Measurements from ENCODE around the gene ANAPC2.
A peak's percentile ranks its signal among the peaks of the same experiment; 100 is the strongest.

ANAPC2 gene

GRCh38 chr9:137174722-137175293 is 13.6 kb downstream of the ANAPC2 start:
- no peak for DNase-seq (ENCODE audit: low spot score)

- DNase-seq (ENCODE audit: low spot score), result no peak
Observed at GRCh38 chr9:137173796-137174664, 14.3 kb downstream of the ANAPC2 start.

GRCh38 chr9:137172901-137173795 is 15.2 kb downstream of the ANAPC2 start:
- DNase-seq (ENCODE audit: low spot score), result no peak

GRCh38 chr9:137171149-137171900 is 17.0 kb downstream of the ANAPC2 start:
- DNase-seq (ENCODE audit: low spot score), result no peak

- DNase-seq (ENCODE audit: low spot score), result no peak
Observed at GRCh38 chr9:137170486-137171148, 17.7 kb downstream of the ANAPC2 start.

GRCh38 chr9:137169896-137170358 is 18.4 kb downstream of the ANAPC2 start, which contains the start of gene LRRC26:
TSS of gene LRRC26 (minus strand) at chr9:137170051. CDS start at chr9:137169943, 108 bp downstream.
- DNase-seq (ENCODE audit: low spot score), result no peak

- peak; percentile 85 for DNase-seq (ENCODE audit: low spot score)
Observed at GRCh38 chr9:137168904-137169856, 19.2 kb downstream of the ANAPC2 start.

GRCh38 chr9:137168573-137168903 is 19.8 kb downstream of the ANAPC2 start:
- no peak for DNase-seq (ENCODE audit: low spot score)

- peak; percentile 84 for DNase-seq (ENCODE audit: low spot score)
Observed at GRCh38 chr9:137167747-137168572, 20.4 kb downstream of the ANAPC2 start.

GRCh38 chr9:137167277-137167746 is 21.0 kb downstream of the ANAPC2 start:
- no peak for DNase-seq (ENCODE audit: low spot score)

GRCh38 chr9:137166380-137167229 is 21.8 kb downstream of the ANAPC2 start:
- DNase-seq (ENCODE audit: low spot score), result no peak

- no peak for DNase-seq (ENCODE audit: low spot score)
Observed at GRCh38 chr9:137165250-137165836, 23.0 kb downstream of the ANAPC2 start.

GRCh38 chr9:137164370-137165249 is 23.8 kb downstream of the ANAPC2 start:
- DNase-seq (ENCODE audit: low spot score), result no peak

- DNase-seq (ENCODE audit: low spot score), result no peak
Observed at GRCh38 chr9:137163805-137164204, 24.6 kb downstream of the ANAPC2 start.

GRCh38 chr9:137163365-137163715 is 25.0 kb downstream of the ANAPC2 start:
- no peak for DNase-seq (ENCODE audit: low spot score)

- no peak for DNase-seq (ENCODE audit: low spot score)
Observed at GRCh38 chr9:137162505-137163364, 25.6 kb downstream of the ANAPC2 start.

Data from HuH-7 (cell line).